Measurements from ENCODE around the gene ALDOA.

ALDOA gene

DNA sequence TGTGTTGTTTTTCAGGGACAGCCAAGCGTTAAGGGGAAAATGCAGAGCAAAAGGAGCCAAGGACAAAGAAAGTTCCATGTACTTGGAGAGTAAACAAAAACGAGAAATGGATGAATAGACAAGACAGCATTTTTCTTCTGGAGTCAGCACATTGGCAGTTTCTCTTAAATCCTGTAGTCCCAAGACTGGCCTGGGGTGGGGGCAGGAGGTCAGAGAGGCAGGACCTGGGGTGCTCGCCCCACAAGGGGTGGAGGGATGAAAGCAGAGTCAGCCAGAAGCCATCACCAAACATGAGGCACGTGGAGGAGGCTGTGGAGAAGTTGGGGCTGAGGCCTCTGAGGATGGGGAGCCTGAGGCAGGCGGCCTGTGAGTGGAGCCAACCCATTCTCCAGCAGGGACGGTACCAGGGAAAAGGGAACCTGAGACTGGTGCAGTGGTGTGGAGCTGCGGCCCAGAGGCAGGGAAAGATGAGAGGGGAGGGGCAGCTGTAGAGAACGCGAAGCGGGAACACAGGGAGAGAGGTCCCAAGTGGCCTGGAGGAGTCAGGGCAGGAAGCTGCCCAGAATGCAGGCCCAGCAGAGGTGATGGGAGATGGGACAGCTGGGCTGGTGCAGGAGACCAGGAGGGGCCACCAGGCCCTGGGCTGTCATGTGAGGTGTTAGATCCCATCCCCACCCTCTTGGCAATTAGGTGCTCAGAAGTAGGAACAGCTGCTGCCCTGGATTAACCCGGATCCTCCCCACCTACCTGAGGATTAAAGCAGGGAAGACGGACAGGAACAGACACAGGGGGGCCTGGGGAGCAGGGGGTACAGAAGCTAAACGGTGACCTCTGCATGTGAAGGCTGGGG is 37.7 kb upstream of the ALDOA start:
- H3K4me3 ChIP-seq (replicated peaks; ENCODE audit: low read depth, low read length): no peak overlapping the region
- TF ChIP-seq, protein P1, sequence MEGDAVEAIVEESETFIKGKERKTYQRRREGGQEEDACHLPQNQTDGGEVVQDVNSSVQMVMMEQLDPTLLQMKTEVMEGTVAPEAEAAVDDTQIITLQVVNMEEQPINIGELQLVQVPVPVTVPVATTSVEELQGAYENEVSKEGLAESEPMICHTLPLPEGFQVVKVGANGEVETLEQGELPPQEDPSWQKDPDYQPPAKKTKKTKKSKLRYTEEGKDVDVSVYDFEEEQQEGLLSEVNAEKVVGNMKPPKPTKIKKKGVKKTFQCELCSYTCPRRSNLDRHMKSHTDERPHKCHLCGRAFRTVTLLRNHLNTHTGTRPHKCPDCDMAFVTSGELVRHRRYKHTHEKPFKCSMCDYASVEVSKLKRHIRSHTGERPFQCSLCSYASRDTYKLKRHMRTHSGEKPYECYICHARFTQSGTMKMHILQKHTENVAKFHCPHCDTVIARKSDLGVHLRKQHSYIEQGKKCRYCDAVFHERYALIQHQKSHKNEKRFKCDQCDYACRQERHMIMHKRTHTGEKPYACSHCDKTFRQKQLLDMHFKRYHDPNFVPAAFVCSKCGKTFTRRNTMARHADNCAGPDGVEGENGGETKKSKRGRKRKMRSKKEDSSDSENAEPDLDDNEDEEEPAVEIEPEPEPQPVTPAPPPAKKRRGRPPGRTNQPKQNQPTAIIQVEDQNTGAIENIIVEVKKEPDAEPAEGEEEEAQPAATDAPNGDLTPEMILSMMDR (IDR thresholded peaks at IDR 0.05; ENCODE audit: insufficient read depth, low read length, poor library complexity, severe bottlenecking): no peak
- no peaks in the 10 kb centered on the region; the same call in none of the 2 replicates for H3K27me3 ChIP-seq (replicated peaks; ENCODE audit: control insufficient read depth, insufficient read depth, low read length)
- DNase-seq (ENCODE audit: extremely low read depth, insufficient read length): no peak
- H3K36me3 ChIP-seq (ENCODE audit: control insufficient read depth, insufficient read depth, low read length): no peaks in the 10 kb centered on the region

DNA sequence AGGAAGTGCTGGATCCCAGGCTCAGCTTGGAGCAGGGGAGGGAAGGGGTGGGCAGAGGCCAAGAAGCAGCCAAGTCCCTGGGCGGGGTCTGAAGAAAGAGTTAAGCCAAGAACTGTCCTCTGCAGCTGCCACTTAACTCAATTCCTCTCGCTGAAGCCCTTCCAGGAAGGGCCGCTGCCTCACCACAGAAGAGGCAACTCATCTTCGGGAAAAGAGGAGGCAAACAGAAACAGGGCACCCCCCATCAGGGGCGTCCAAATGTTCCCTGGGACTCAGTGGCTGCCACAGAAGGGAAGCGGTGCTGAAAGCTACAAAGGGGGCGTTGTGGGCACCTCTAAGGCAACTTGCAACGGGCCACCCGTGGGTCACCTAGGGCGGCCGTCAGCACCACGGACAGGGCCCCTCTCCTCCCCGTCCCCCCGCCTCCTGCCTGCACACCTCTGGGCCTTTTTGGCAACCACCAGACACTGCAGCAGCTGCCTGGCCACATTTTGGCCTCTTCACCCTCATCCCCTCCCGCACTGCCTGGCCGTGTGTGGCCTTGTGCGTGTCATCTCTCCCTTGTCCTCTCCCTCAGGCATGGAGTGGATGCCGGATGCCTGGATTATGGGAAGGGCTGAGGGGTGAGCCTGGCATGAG is 37.0 kb upstream of the ALDOA start:
- H3K4me3 ChIP-seq (replicated peaks; ENCODE audit: low read depth, low read length): no peak overlapping the region
- TF ChIP-seq, protein P1 (IDR thresholded peaks at IDR 0.05; ENCODE audit: insufficient read depth, low read length, poor library complexity, severe bottlenecking): no peak
- H3K36me3 ChIP-seq (ENCODE audit: control insufficient read depth, insufficient read depth, low read length): no peaks in the 10 kb centered on the region
- no peaks in the 10 kb centered on the region; the same call in none of the 2 replicates for H3K27me3 ChIP-seq (replicated peaks; ENCODE audit: control insufficient read depth, insufficient read depth, low read length)
- no peak for DNase-seq (ENCODE audit: extremely low read depth, insufficient read length)

DNA sequence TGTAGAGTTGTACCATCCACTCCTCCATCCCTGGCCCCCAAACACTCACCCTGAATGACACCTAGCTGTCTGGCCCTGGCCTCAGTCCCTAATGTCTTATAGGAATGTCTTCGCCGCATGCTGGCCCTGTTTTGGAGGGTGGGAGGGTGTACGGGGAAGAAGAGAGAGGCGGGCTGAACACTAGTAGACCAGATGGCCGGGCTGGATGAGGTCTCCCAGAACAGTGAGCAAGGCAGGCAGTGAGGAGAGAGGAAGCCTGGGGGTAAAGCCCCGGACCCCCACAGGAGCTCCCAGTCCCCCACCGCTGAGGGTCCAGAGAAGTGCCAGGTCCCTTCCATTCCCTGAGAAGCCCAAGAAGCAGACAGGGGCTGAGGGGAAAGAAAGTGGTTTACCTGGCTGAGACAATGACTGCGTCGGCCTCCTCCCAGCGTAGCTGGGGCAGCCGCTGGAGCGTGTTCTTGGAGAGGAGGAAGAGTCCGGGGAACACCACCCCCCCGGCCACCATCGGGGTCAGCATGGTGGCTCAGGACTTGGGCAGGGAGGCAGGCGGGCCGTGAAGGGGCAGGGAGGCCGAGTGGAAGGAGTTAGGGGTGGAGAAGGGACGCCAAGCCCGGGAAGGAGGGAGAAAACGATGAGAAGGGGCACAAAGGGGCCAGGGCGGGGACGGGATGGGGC is 35.4 kb upstream of the ALDOA start:
- TF ChIP-seq, protein P1 (IDR thresholded peaks at IDR 0.05; ENCODE audit: insufficient read depth, low read length, poor library complexity, severe bottlenecking): no peak
- no peak for DNase-seq (ENCODE audit: extremely low read depth, insufficient read length)
- Histone ChIP-seq H3K27me3 (replicated peaks; ENCODE audit: control insufficient read depth, insufficient read depth, low read length) (no peaks in the 10 kb centered on the region; the same call in none of the 2 replicates), H3K4me3 (replicated peaks; ENCODE audit: low read depth, low read length) (no peak overlapping the region), H3K36me3 (ENCODE audit: control insufficient read depth, insufficient read depth, low read length) (no peaks in the 10 kb centered on the region)

DNA sequence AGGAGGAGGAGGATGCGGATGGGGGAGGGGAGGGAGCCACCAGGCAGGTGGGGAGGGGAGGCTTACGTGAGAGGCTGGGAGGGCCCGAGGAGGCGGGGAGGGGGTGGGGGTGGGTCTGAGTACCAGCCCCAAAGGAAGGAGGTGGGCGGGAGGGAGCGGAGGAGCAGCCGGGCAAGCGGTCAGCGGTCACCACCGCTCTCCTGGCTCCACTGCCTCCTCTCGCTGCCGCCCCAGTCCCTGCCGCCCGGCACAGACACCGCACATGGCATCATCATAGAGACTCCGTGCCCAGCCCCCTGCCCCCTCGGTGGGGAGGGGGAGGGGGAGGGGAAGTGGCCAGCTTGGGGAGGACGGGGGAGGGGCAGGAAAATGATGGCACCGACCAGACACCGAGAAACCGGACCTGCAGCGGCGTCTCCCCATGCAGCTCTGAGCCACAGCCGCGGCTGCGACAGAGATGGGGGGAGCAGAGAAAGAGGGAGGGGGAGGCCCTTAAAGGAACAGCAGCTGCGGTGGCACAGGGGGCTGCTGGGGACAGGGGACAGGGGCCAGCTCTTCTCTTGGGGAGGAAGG is 34.6 kb upstream of the ALDOA start, which contains the start of gene TLCD3B:
TLCD3B (minus strand) TSS at position 431 of the 573 bp plus-strand sequence. CDS start 744 bp downstream, outside the sequence.
- Histone ChIP-seq H3K36me3 (ENCODE audit: control insufficient read depth, insufficient read depth, low read length) (no peaks in the 10 kb centered on the region), H3K4me3 (replicated peaks; ENCODE audit: low read depth, low read length) (no peak within 1 kb of the TSS; the same call in 1 of the 2 replicates), H3K27me3 (replicated peaks; ENCODE audit: control insufficient read depth, insufficient read depth, low read length) (no peaks in the 10 kb centered on the region; the same call in 1 of the 2 replicates)
- DNase-seq (ENCODE audit: extremely low read depth, insufficient read length): no peak
- TF ChIP-seq, protein P1 (IDR thresholded peaks at IDR 0.05; ENCODE audit: insufficient read depth, low read length, poor library complexity, severe bottlenecking): no peak

- TF ChIP-seq, protein P1 (IDR thresholded peaks at IDR 0.05; ENCODE audit: insufficient read depth, low read length, poor library complexity, severe bottlenecking): peak; percentile 2
- H3K27me3 ChIP-seq (replicated peaks; ENCODE audit: control insufficient read depth, insufficient read depth, low read length): no peaks in the 10 kb centered on the region; the same call in 1 of the 2 replicates
- no peak for DNase-seq (ENCODE audit: extremely low read depth, insufficient read length)
- no peaks in the 10 kb centered on the region for H3K36me3 ChIP-seq (ENCODE audit: control insufficient read depth, insufficient read depth, low read length)
- H3K4me3 ChIP-seq (replicated peaks; ENCODE audit: low read depth, low read length): no peak overlapping the region
Observed at GRCh38 chr16:30031477-30031918, 34.1 kb upstream of the ALDOA start.
